Sciatic nerve (tissue), 2 donors: ENCODE measurements around the gene MCC. TPM values are rescaled to one million over a fixed set of nuclear protein-coding genes. Genes with fewer than 3 reads are reported as not detected.
A peak's percentile ranks its signal among the peaks of the same experiment; 100 is the strongest.

Experiments
- ATAC-seq: fragments of 200-7000 bp; cut with Tn5 transposase; one replicate; pipeline ENCODE4 v1.9.1; 2020; ENCODE audit warnings: mild to moderate bottlenecking, moderate library complexity
- DNase-seq: peaks from one replicate; pipeline ENCODE4 v3.0.0-alpha.2; 2020; ENCODE audit warnings: low spot score
- intact Hi-C: fragments of 100-400 bp; cut with DNase I; formaldehyde crosslinking; loops from one replicate; pipeline ENCODE4 v1.14.2; 2022
- total RNA-seq: library from RNA; stranded (reverse); fragmentation: NEBNext Ultra II Directional; extraction: Animal tissue kit (Norgen Biotek cat#: 25700); gene quantifications from one replicate; pipeline ENCODE4 v1.2.1, GENCODE V29; 2021
- donor health status: DM: no; HTN: no; CAD: no.
- donor health status: DM: no; HTN: no; CAD: no.

Gene MCC
- total RNA-seq, 1 donor from 2014 or later, result 41.9 TPM

DNA sequence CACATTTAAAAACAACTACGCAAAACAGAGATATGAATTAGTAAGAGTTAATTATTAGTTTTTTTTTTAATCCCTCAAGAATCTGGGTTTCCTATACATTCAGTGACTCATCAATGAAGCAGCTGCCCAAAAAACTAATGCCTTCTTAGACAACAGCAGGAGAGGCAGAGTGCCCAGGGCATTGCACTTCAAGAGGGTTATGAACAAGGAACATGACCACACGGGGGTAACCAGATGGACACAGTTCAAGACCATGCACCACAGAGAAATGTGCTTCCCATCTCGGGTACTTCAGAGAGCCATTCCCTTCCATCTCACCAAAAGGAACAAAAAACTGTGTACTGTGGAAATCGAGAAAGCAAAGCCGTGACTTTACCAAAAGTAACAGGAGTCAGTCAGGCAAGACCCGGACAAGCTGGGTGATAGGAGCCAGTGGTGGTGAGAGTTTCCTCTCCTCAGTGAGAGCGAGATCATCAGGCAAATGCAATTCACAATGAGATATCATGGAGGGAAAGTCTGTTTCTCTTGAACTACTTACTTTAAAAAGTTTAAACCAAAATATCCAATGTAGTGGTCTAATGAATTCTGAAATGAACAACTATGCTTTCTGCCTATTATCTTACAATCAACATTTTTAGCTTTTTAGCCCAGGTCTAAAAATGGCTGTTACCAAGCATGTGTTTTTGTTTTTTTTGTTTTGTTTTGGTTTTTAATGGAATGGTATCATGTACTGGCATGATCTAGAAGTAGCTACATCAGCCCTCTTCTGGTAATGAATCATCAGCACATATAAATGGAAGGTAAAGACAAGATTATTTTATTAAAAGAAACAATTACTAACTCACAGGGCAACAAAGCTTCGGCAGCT lies 245.5 kb downstream of the MCC start:
- ATAC-seq (no peak), DNase-seq (no peak)
- intact Hi-C loops, result no loop called here

DNA sequence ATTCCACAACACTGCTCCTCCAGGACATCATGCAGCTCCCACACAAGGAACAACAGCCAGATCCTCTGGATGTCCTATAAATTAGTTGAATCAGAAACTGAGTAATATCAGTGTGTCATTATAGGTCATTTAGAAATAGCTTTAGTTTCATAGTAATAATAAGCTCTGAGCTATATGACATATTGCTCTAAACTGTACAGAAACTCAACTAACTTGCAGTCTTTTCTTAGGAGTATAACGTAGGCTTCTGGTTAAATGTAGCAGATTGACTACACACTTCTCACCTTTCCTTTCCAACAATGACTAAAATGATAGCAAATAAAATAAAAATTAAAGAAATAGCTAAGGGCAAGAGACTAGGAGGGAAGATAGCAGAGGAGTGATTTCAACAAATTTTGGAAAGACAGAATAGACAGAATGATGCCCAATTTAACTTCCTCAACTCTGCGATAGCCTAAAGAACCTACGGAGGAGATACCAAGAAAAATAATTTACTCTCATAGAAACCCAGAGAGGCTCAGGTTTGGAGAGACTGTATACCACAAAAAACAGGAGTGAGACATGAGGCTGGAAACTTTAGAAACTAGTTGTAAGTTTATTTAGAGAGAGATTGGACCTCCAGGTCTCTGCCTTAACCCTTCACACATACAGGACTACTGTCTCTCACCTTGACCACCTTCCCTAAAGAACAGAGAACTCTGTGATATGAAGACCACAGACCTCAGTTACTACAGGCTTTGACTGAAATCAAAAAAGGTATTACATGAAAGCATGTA lies 247.1 kb downstream of the MCC start:
- ATAC-seq (no peak), DNase-seq (no peak)
- intact Hi-C loops, result no loop called here

DNA sequence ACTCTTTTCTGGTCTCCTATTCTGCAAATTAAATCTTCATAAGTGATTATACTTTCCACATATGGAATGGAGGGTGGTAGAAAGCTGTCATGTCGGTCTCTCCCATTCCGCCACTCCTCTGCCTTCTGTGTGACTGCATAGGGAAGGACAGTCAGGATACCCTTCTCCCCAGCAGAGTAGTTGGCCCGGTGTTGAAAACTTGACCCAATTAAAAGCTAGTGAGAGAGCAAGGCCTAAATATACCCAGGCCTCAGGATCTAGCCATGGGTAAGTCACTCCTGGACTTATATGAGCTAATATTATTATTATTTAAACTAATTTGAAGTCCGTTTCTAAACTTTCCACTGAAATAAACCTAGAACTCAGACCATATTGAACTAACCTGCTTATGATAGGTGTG lies 248.2 kb downstream of the MCC start:
- intact Hi-C loops, result no loop called here
- DNase-seq (no peak), ATAC-seq (no peak)

DNA sequence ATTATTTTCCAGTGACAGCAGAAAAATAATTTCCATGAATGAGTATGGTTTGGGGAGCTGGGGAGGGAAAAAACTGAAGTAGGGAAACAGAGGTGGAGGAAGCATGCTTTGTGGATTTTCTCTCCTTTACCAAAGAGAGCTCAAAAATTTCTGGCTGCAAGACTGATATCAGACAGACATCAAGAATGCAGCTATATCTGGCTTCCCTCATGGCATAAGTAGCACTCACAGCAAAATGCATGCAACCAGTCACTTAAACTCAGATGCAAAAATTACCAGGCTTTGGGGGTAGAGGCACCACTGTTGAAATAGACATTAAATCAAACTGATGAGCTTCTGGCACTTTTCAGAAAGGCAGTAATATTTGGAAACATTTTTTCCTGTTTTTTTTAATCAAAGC lies 250.4 kb downstream of the MCC start:
- no peak for ATAC-seq
- DNase-seq, result no peak
- intact Hi-C loops, result loop anchor here (10.0 kb wide), 1 partner anchor 47 kb away; no protein-coding TSS in a partner anchor

DNA sequence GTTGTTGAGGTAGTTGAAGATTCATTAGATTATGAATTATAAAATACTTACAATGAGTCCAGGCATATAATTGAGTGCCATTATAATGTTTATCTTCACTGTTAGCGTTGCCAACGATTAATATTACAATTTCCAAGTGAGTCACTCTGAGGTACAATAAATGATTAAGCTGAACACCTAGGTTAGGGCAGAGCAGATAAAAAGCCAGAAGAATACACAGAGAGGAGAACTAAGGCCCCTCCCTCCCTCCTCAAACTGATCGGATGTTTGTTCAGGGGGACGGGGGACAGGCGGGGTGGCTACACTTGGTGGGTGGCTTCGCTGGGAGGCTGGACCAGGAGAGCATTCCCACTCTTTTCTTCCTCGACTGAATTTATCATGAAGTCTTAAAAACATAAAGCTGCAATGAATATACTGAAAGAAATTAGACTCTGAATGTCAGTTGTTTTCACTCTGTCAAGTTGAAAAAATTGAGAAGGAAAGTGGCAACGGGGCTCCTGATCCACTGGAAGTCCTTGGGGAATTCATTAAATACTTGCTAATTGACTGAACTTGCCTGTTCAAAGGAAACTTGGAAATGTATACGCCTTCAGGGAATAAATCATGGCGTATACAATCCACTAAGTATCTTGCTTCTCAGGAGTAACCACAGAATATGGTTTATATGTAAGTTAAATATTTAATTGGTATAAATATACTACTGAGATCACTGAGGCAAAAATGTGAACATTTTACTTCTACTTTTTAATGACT lies 251.5 kb downstream of the MCC start:
- DNase-seq, result no peak
- intact Hi-C loops, result loop anchor here (10.0 kb wide), 1 partner anchor 48 kb away; no protein-coding TSS in a partner anchor
- ATAC-seq, result no peak

DNA sequence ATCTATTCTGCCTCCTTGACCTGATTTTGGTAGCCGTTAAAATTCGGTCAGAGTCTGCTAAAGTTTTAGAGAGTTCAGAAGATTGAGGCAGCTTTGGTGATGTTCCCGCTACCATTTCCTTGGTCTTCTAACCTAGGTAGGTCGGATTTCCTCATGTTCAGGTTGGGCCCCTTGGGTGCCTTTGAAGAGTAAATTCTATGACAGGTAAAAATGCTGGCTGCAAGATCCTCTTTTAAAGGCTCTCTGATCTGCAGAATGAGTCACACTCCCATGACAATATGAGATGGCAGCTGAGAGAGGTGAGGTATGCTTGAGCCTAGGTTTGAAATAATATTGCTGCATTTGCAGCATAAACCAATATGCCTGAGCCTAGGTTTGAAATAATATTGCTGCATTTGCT lies 252.4 kb downstream of the MCC start:
- no peak for DNase-seq
- intact Hi-C loops, result loop anchor here (10.0 kb wide), 1 partner anchor 49 kb away; no protein-coding TSS in a partner anchor
- ATAC-seq, result no peak

DNA sequence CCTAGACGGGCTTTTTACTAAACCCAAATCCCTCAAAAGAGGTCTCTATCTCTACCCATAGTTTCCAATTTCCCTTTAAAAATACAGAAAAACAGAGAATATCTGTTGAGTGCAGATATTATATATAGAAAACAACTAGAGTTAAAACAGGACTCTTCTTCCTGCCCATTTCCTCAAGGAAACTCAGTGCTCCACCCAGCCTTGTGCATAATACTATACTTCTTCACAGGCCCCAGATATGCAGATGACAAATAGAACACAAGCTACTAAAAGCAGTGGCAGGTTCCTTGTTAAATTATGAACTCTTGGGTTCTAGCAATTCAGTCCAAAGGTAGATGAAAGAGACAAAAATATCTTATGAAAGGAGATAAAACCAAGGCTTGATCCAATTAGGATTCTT lies 253.7 kb downstream of the MCC start:
- DNase-seq (no peak), ATAC-seq (no peak)
- intact Hi-C loops, result loop anchor here (10.0 kb wide), 1 partner anchor 50 kb away; no protein-coding TSS in a partner anchor

DNA sequence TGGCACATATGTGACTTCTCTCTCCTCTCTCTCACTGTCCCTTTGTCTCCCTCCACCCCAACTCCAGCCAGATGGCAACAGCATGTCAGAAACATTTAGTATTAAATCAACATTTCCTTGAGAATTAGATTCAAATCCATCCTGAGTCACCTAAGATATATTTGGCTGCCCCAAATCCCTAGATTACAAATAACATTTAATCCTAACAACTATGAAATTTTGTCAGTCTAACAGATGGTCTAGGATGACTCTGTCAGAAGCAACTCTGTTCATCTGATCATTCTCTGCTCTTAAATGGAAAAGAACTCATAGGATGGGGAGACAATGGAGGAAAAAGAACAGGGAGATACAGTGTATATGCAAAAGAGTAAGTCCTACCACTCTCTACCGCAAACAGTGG lies 254.6 kb downstream of the MCC start:
- intact Hi-C loops, result loop anchor here (10.0 kb wide), 1 partner anchor 51 kb away; no protein-coding TSS in a partner anchor
- ATAC-seq (no peak), DNase-seq (no peak)

DNA sequence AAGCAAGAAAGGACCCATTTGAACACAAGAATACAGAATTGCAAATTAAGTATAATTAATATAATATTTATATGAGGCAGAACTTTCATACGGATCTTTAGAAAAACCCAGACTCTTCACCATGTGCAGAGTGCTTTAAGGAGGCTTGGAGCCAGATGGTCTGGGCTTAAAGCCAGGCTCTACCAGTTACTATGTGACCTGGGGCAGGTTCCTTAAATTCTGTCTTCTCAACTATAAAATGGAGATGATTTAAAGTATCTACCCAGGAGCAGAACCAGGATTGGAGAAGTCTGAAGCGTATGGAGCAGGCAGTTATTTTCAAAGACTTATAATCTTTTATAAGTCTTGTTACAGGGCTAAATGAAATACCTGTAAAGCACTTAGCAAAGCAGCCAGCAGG lies 255.6 kb downstream of the MCC start:
- intact Hi-C loops, result loop anchor here (10.0 kb wide), 1 partner anchor 52 kb away; no protein-coding TSS in a partner anchor
- DNase-seq, result no peak
- peak; percentile 54 for ATAC-seq

DNA sequence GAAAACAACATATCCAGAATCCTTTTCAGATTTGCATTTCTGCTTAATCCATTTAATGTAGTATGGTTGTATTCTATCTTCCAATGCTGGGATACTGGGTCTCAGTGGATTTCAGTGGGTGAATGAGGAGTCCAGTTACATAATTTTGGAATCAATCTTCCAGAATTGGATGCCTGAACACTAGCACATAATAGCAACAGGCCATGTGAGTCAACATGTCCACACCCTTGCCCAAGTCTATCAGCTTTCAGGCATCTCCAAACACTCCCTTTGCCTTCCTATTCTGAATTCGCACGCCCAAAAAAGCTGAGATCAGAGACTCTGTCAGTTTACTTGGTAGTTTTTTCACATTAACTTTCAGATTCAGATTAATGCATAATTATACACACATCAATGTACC lies 256.0 kb downstream of the MCC start:
- DNase-seq (no peak), ATAC-seq (peak; percentile 88)
- intact Hi-C loops, result loop anchor here (10.0 kb wide), 1 partner anchor 53 kb away; no protein-coding TSS in a partner anchor

DNA sequence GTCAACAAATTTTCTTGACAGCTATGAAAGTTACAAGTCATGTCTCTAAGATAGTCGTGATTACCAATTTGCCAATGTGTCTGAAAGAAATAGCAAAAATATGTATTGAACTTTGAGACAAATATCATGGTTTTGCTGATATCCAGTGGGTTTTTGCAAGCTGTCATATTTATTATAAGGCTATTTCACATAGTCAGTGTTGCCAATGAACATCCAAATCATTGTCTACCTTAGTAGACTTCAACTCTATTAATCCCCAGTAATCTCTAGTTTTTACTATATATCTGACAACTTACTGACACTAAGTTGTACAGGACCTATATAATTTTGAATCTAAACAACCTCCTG lies 256.6 kb downstream of the MCC start:
- DNase-seq (no peak), ATAC-seq (no peak)
- intact Hi-C loops, result loop anchor here (10.0 kb wide), 1 partner anchor 53 kb away; no protein-coding TSS in a partner anchor

DNA sequence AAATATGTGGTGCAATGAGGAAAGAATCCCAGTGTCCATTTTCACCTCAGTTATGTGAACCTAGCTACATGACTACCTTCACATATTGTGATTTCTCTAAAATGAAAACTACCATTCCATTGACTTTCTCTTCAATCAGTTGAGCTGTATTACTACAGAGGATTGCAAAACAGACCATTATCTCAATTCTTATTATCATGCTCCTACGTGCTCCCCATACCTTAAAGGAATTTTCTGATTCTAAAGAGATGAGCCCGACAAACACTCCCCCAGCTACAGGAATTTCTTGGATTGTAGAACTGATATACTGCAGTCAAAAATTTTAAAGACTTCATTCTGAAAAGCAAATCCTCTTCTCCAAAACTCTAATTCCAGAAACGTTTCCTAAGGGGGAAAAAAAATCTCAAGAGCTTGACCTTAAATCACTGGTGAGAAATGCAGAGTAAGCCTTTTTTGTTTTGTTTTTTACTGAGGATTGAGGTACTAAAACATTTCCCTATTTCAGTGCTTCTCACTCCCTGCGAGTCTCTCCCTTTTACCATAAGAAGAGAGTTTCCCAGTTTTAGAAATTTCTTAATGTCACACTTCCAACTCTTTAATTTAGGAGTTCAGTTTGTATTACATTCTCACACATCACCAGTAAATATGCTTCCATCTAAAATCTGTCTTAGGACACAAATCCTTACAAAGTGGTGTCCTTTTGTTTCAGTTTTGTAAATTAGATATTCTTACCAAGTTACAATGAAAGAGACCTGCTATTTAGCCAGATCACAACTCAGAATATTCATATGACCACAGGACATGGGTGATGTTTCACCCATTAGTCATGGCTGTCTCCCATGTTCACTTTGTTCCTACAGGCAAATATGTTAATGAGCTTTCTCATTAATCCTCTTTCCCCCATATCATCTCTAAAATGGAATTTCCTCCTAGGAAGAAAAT lies 257.3 kb downstream of the MCC start:
- no peak for ATAC-seq
- intact Hi-C loops, result loop anchor here (10.0 kb wide), 1 partner anchor 54 kb away; no protein-coding TSS in a partner anchor
- no peak for DNase-seq

DNA sequence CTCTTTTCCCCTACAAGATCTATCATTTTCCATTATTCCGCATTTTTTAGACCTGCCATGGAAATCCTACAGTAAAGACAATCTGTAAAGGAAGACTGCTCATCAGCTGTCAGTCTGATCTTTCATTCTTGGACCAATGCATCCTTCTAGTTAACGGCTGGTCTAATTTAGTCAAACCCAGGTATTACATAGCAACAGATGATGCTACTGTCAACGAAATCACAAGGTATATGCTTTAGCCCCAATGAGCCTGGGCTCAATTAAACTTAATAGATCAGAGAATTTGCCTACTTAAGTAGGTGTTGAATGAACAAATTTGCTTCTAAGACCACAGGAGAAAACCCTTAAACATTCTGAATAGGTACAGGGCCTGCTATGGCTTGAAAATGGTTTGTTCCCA lies 260.5 kb downstream of the MCC start:
- ATAC-seq, result no peak
- no peak for DNase-seq
- intact Hi-C loops, result no loop called here

DNA sequence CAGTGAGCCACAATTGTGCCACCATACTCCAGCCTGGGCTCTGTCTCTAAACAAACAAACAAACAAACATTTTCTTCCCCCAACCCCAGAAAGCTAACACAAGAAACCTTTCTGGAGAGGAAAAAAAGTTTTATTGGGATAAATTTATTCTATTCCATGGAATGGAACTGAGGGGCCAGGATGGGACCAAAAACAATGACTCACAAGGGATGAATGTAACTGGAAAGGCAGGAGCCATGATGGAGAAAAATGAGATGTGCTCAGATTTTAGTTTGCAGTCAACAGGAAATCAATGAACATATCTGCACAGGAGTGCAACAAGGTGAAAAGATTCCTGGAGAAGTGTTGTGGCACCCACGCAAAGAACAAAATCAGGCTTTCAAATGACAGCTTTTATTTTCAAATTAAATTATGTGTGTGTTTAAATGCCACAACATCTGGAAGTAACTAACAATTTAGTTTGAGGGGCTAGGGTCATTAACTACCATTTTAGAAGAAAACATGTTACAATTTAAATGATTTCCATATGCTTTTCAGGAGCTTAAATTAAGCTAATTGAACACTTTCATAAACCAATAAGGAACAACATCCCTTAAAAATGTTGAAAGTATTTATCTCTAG lies 262.0 kb downstream of the MCC start:
- no peak for DNase-seq
- intact Hi-C loops, result no loop called here
- no peak for ATAC-seq

DNA sequence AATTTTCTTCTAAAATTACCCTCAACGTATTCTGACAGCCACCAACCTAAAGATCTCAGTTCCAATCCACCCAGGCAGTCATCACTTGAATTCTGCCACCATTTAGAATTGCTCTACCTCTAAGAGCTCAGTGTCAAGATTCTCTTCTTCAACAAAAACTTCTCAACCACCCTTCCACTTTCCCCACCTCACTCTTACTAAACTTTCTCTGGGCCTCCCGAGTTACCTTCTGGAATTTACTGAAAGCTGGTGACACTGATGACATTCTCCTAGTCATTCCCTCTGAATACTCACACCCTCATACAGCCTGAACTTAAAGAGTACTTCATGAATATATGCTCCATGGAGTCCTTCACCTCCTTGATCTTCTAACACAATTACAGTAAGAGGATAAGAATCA lies 263.0 kb downstream of the MCC start:
- ATAC-seq, result no peak
- DNase-seq, result no peak
- intact Hi-C loops, result no loop called here

DNA sequence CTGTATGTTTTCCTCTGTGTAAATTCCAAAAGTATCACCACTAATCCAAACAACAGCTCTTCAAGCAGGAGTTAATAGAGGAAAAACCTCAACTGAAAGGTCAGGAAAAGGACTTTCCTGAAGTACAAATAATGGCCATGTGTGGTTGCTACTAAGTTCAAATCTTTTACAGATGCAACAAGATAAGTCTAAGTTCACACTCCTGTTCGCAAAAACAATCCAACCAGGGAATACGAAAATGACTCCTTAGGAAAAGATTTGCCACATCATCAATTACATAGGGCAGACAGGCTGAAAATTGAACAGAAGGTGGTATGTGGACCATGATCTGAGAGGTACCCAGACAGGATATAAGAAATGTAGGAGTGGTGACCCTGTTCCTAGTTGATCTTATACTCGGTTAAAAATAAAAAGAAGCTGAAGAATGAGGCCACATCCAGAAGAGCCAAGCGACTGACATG lies 263.6 kb downstream of the MCC start:
- intact Hi-C loops, result no loop called here
- no peak for DNase-seq
- ATAC-seq, result peak; percentile 41

DNA sequence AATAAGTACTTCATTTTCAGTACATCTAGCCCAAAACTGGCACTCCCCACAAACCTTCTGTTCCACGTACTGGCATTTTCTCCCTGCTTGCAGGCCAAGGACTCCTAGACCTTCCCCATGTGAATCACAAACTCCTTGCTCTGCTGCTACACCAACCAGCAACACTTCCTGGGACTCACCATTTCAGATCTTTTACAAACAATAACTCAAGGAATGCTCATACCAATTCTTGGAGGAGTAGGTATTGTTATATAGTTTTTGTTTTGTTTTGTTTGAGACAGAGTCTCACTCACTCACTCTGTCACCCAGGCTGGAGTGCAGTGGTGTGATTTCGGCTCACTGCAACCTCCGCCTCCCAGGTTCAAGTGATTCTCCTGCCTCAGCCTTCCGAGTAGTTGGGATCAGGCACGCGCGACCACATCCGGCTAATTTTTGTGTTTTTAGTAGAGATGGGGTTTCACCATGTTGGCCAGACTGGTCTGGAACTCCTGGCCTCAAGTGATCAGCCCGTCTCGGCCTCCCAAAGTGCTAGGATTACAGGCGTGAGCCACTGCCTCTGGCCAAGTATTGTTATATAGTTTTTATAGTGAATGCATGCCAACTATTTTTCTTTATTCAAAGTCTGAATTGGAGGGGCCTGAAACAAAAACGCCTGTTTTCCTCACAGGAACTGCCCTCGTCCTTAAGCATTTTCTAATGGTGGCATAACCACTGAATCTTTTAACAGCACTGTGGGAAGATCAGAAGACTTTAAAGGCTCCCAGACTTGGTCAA lies 264.2 kb downstream of the MCC start:
- intact Hi-C loops, result no loop called here
- ATAC-seq (peak; percentile 23), DNase-seq (no peak)
